ENCODE data around the gene CAPN9. TPM values are rescaled to one million over a fixed set of nuclear protein-coding genes. Genes with fewer than 3 reads are reported as not detected.
"Not testable (repeated sequence)": the region's sequence is repeated elsewhere in the genome, so short reads cannot be mapped to it uniquely, and the experiment has no call there.

CAPN9 gene
- total and polyA plus RNA-seq, 8 donors, result 0.08 to 0.73 (median 0.28) TPM; not detected in 5

GRCh38 chr1:230839173-230839572 is 92.0 kb downstream of the CAPN9 start:
- intact Hi-C loops (cut with DNase I), result no loop called here
- Histone ChIP-seq H3K4me1 (no peaks in the 10 kb centered on the region), H3K36me3 (peaks cover 0 to 53% (median 10%) of the 10 kb centered on the region in 3 donors), H3K9me3 (no peaks in the 10 kb centered on the region), H3K4me3 (no peak overlapping the region), H3K27me3 (no peaks in the 10 kb centered on the region), H3K27ac (no peak overlapping the region)
- no peak for ATAC-seq
- WGBS, 2 donors, result 86 to 90% methylated on average over 10 of the region's 10 CpGs
- TF ChIP-seq CTCF (IDR thresholded peaks at IDR 0.05), result no peak
- DNase-seq, result no peak
- FAIRE-seq, result no peak

DNA sequence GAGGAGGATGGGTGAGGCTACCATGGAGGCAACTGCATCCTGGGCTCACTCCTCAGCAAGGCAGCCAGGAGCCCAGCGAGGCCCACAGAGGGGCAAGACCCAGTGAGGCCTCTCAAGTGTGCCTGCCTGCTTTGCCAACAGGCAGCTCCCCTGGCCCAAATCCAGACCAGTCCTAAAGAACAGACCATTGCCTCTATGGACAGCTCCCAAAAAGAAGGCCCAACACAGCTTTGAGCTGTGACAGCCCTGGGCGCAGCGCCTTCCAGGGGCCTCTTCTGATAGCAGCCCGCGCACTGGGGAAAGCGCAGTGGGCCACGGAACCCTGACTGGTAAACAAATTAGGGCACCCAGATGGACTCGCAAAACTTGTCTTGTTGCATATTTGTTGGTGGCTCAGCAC is 95.6 kb downstream of the CAPN9 start:
- Histone ChIP-seq H3K9me3 (no peaks in the 10 kb centered on the region), H3K4me3 (no peak overlapping the region), H3K36me3 (peaks cover 0 to 53% (median 10%) of the 10 kb centered on the region in 3 donors), H3K27me3 (no peaks in the 10 kb centered on the region), H3K4me1 (no peaks in the 10 kb centered on the region), H3K27ac (no peak overlapping the region)
- TF ChIP-seq CTCF (IDR thresholded peaks at IDR 0.05), result no peak
- FAIRE-seq, result no peak
- no peak for ATAC-seq
- DNase-seq, result no peak
- WGBS, 2 donors, result 95% methylated on average over 8 of the region's 8 CpGs
- intact Hi-C loops (cut with DNase I), result no loop called here

DNA sequence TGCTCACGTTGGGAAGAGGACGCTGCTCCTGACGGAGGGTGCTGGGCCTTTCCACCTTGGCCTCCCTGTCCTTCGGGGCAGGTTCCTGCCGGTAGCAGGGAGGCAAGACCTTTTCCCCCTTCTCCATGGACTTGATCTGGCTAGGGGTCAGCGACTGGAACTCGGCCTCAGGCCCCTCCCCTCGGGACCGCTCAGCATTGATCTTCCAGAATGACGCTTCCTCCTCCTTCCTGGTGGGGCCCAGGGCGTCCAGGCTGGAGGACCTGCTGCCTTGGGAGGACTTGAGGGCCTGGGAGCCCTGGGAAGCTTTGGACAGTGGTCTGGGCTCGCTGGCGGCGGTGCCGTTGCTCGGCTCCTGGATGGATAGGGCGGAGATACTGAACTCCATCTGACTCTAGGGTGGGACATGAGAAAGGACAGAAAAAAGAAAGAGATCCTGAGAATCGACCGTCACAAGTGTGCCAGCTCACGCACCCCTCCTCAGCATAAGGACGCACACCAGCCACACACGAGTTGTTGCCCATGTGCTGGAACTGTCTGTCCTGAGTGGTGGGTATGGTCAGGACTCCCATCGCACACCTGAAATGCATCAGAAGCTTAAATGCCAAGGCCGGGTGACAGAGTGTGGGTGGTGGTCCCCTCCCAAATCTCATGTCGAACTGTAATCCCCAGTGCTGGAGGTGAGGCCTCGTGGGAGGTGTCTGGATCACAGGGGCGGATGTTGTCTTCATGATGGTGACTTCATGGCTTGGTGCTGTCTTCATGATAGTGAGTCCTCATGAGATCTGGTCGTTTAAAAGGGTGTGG is 96.5 kb downstream of the CAPN9 start:
- Histone ChIP-seq H3K4me3 (no peak overlapping the region), H3K27ac (no peak overlapping the region), H3K4me1 (no peaks in the 10 kb centered on the region), H3K9me3 (no peaks in the 10 kb centered on the region), H3K36me3 (peaks cover 0 to 44% (median 10%) of the 10 kb centered on the region in 3 donors), H3K27me3 (no peaks in the 10 kb centered on the region)
- FAIRE-seq (no peak), DNase-seq (no peak), ATAC-seq (no peak)
- 92 to 95% methylated on average over 27 to 28 of the region's 28 CpGs for WGBS, 2 donors
- intact Hi-C loops (cut with DNase I), result no loop called here
- TF ChIP-seq CTCF (IDR thresholded peaks at IDR 0.05), result no peak

DNA sequence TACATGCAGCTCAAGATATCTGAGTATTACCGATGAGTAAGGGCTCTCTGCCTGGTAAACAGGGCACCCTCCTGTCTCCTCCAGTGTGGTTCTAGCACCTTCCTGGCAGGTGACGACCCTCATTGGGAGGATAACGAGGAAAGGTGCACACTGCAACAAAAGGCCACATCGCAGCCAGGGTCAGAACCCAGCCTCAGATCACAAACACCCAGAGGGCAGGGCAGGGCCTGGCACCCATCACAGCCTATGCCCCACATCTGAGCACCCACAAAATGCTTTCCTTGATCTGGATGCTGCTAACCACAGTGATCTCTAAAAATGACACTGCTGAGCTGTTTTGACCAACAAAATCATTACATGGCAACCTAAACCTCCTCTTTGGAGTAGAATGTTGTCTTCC is 97.4 kb downstream of the CAPN9 start:
- intact Hi-C loops (cut with DNase I), result no loop called here
- no peak for TF ChIP-seq CTCF (IDR thresholded peaks at IDR 0.05)
- Histone ChIP-seq H3K9me3 (no peaks in the 10 kb centered on the region), H3K4me3 (no peak overlapping the region), H3K4me1 (peaks cover 0 to 5% (median 4%) of the 10 kb centered on the region in 3 donors), H3K36me3 (peaks cover 0 to 38% (median 10%) of the 10 kb centered on the region in 3 donors), H3K27me3 (no peaks in the 10 kb centered on the region), H3K27ac (no peak overlapping the region)
- ATAC-seq (no peak), DNase-seq (no peak), FAIRE-seq (no peak)
- 94 to 97% methylated on average over 4 of the region's 4 CpGs for WGBS, 2 donors

DNA sequence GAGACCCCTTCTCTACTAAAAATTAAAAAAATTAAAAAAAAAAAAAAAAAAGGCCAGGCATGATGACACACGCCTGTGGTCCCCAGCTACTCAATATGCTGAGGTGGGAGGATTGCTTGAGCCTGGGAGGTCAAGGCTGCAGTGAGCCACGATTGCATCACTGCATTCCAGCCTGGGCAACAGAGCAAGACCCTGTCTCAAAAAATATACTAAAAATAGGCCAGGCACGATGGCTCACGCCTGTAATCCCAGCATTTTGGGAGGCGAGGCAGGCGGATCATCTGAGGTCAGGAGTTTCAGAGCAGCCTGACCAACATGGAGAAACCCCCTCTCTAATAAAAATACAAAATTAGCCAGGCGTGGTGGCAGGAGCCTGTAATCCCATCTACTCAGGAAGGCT is 98.0 kb downstream of the CAPN9 start:
- FAIRE-seq; DNase-seq; ATAC-seq; intact Hi-C loops (cut with DNase I); H3K9me3 ChIP-seq; H3K27ac ChIP-seq; H3K4me3 ChIP-seq; H3K27me3 ChIP-seq: not testable (repeated sequence)
- Histone ChIP-seq H3K36me3 (peaks cover 0 to 37% (median 10%) of the 10 kb centered on the region in 3 donors), H3K4me1 (peaks cover 5 to 11% (median 5%) of the 10 kb centered on the region in 3 donors)
- 87 to 91% methylated on average over 7 of the region's 7 CpGs for WGBS, 2 donors
